Measurements from ENCODE around the gene ADO. TPM values are rescaled to one million over a fixed set of nuclear protein-coding genes. Genes with fewer than 3 reads are reported as not detected.

The ADO gene
- total RNA-seq, 4 donors from 2014 or later, result 13.4 to 21.2 (median 17.0) TPM

DNA sequence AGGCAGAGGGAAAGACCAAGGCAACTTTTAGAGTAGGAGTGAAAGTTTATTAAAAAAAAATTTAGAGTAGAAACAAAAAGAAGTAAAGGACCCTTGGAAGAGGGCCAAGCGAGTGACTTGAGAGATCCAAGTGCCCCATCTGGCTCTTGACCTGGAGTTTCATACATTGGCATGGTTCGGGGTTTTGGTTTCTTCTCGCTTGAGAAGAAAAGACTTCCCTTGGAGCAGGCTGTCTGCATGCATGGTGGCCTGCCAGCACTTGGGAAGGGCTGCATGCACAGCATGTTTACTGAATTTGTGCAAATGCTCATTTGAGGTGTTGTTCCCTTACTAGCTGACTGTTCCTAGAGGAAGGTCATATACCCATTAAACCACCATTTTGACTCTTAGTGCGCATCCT, 8.8 kb upstream of the ADO start:
- no peak for TF ChIP-seq CTCF (IDR thresholded peaks at IDR 0.05; ENCODE audit: low read depth)

- TF ChIP-seq CTCF (IDR thresholded peaks at IDR 0.05; ENCODE audit: low read depth), result no peak
These were observed 7.6 kb upstream of the ADO start for GRCh38 chr10:62796896-62797295.

- no peak for TF ChIP-seq CTCF (IDR thresholded peaks at IDR 0.05; ENCODE audit: low read depth)
These were observed 2.6 kb upstream of the ADO start for GRCh38 chr10:62801871-62802270.

GRCh38 chr10:62803724-62804355, 680 bp upstream of the ADO start:
- TF ChIP-seq CTCF (IDR thresholded peaks at IDR 0.05; ENCODE audit: low read depth), result no peak

GRCh38 chr10:62805231-62806099, 945 bp downstream of the ADO start:
- TF ChIP-seq CTCF (IDR thresholded peaks at IDR 0.05; ENCODE audit: low read depth), result no peak

DNA sequence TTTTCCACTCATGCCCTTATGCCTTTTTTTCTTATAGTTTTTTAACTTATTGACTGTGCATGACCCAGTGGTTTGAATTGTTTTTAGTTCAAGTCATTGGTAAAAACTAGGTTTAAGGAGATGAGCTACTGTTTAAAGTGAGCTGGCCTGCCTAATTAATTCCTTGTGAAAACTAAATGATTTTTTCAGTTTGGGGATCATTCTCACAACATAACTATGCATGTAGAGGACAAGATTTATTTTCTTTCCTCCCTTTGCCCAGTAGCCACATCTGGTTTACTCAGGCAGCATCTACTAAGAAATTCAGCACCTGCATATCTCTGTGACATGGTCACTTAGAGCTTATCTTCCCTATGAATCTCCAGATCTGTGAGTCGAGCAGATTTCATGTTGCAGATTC, 1.7 kb downstream of the ADO start:
- no peak for TF ChIP-seq CTCF (IDR thresholded peaks at IDR 0.05; ENCODE audit: low read depth)

GRCh38 chr10:62810156-62810902, 5.8 kb downstream of the ADO start:
- TF ChIP-seq CTCF (IDR thresholded peaks at IDR 0.05; ENCODE audit: low read depth), result no peak
